ENCODE data around the gene CAMTA1. TPM values are rescaled to one million over a fixed set of nuclear protein-coding genes. Genes with fewer than 3 reads are reported as not detected.

Gene CAMTA1
- total RNA-seq, 1 experiment from 2014 or later, result 69.5 TPM

- Histone ChIP-seq H3K4me2 (ENCODE audit: low read length) (no peak overlapping the region), H3K27ac (ENCODE audit: low read depth, low read length) (no peak overlapping the region), H3K9me3 (ENCODE audit: control insufficient read depth in 1 of 2, insufficient read depth in 1 of 2, low read depth in 1 of 2, low read length in 2 of 2) (no peaks in the 10 kb centered on the region), H3K27me3 (ENCODE audit: insufficient read depth, low read length) (no peaks in the 10 kb centered on the region), H3K79me2 (ENCODE audit: insufficient read depth, low read length) (no peaks in the 10 kb centered on the region), H3K4me3 (replicated peaks in 1 of 2; ENCODE audit: low read depth in 1 of 2, low read length in 2 of 2) (no peak overlapping the region), H3K9me2 (ENCODE audit: insufficient read depth) (no peaks in the 10 kb centered on the region), H2AFZ (ENCODE audit: low read depth, low read length, poor library complexity, severe bottlenecking) (no peak overlapping the region), H3K4me1 (ENCODE audit: control insufficient read depth in 1 of 2, insufficient read depth in 2 of 2, low read length in 2 of 2) (no peaks in the 10 kb centered on the region), H4K20me1 (ENCODE audit: insufficient read depth) (no peaks in the 10 kb centered on the region), H3K36me3 (ENCODE audit: control insufficient read depth in 1 of 2, insufficient read depth in 2 of 2, low read length in 2 of 2) (no peaks in the 10 kb centered on the region), H3K9ac (ENCODE audit: low read length) (no peak overlapping the region)
- POLR2A ChIA-PET, result no interaction called here
- RAD21 ChIA-PET (ENCODE audit: low non-redundant PET in 1 of 2, low total read pairs in 2 of 2, uncharacterized antibody in 2 of 2, unreplicated experiment in 2 of 2), result no interaction called here
- TF ChIP-seq ELF1 (IDR thresholded peaks at IDR 0.05; ENCODE audit: borderline replicate concordance, low read depth), result no peak
- TF ChIP-seq CTCF (IDR thresholded peaks at IDR 0.05 in 2 of 3, conservative IDR thresholded peaks at IDR 0.05 in 1 of 3; ENCODE audit: borderline replicate concordance in 1 of 3, insufficient read depth in 1 of 3, low read depth in 2 of 3, low read length in 2 of 3), result no peak
- no peak for TF ChIP-seq SRF (IDR thresholded peaks at IDR 0.05; ENCODE audit: low read depth)
- TF ChIP-seq POLR2AphosphoS5 (IDR thresholded peaks at IDR 0.05; ENCODE audit: low read depth, low read length), result no peak
- no peak for TF ChIP-seq EZH2phosphoT487 (IDR thresholded peaks at IDR 0.05; ENCODE audit: borderline replicate concordance)
- no peak for TF ChIP-seq JUND (IDR thresholded peaks at IDR 0.05)
- TF ChIP-seq SP1 (IDR thresholded peaks at IDR 0.05; ENCODE audit: low read depth), result no peak
- TF ChIP-seq POLR2A (IDR thresholded peaks at IDR 0.05; ENCODE audit: borderline replicate concordance, extremely low read depth, insufficient read depth, insufficient read length), result no peak
- no peak for TF ChIP-seq CBX3 (IDR thresholded peaks at IDR 0.05; ENCODE audit: low read depth)
- no peak for TF ChIP-seq REST (IDR thresholded peaks at IDR 0.05; ENCODE audit: low read depth)
- TF ChIP-seq YY1 (IDR thresholded peaks at IDR 0.05; ENCODE audit: extremely low read depth, insufficient replicate concordance, low read depth, low read length), result no peak
- TF ChIP-seq FOSL1 (IDR thresholded peaks at IDR 0.05; ENCODE audit: low read depth), result no peak
- TF ChIP-seq EGR1 (IDR thresholded peaks at IDR 0.05; ENCODE audit: low read depth), result no peak
- intact Hi-C loops (cut with micrococcal nuclease), result no loop called here
- no TSS peak for BruUV-seq (replicated peaks)
- DNase-seq (ENCODE audit: low read depth, low spot score), result no peak
- CTCF ChIA-PET, result no interaction called here
- ATAC-seq, result no peak
Observed at GRCh38 chr1:7366955-7367665, 581.9 kb downstream of the CAMTA1 start.

Measured in HCT116 (cell line).